ENCODE measurements around the gene SAP30BP. TPM values are rescaled to one million over a fixed set of nuclear protein-coding genes. Genes with fewer than 3 reads are reported as not detected.

SAP30BP gene
- total RNA-seq, 1 donor from 2014 or later = 41.2 TPM

- no peak for DNase-seq (ENCODE audit: low read depth in 2 of 2)
Measured at GRCh38 chr17:75685499-75685898, 18.4 kb downstream of the SAP30BP start.

GRCh38 chr17:75688209-75688825 is 21.2 kb downstream of the SAP30BP start:
- peak in 1 of 2 donors; percentile 74 for DNase-seq (ENCODE audit: low read depth in 2 of 2)

GRCh38 chr17:75689441-75689873 is 22.3 kb downstream of the SAP30BP start:
- peak in 1 of 2 donors; percentile 59 for DNase-seq (ENCODE audit: low read depth in 2 of 2)

- peak in 1 of 2 donors; percentile 41 for DNase-seq (ENCODE audit: low read depth in 2 of 2)
Measured at GRCh38 chr17:75691371-75691791, 24.2 kb downstream of the SAP30BP start.

- no peak for DNase-seq (ENCODE audit: low read depth in 2 of 2)
Measured at GRCh38 chr17:75691801-75692626, 24.9 kb downstream of the SAP30BP start.

- no peak for DNase-seq (ENCODE audit: low read depth in 2 of 2)
Measured at GRCh38 chr17:75692976-75693375, 25.8 kb downstream of the SAP30BP start.

- DNase-seq (ENCODE audit: low read depth in 2 of 2) = peak in 1 of 2 donors; percentile 64
Measured at GRCh38 chr17:75693500-75694481, 26.7 kb downstream of the SAP30BP start.

GRCh38 chr17:75694536-75694935 is 27.4 kb downstream of the SAP30BP start:
- DNase-seq (ENCODE audit: low read depth in 2 of 2) = no peak

- no peak for DNase-seq (ENCODE audit: low read depth in 2 of 2)
Measured at GRCh38 chr17:75695141-75695829, 28.1 kb downstream of the SAP30BP start.

GRCh38 chr17:75695830-75696271 is 28.7 kb downstream of the SAP30BP start:
- DNase-seq (ENCODE audit: low read depth in 2 of 2) = no peak

- no peak for DNase-seq (ENCODE audit: low read depth in 2 of 2)
Measured at GRCh38 chr17:75697651-75698291, 30.6 kb downstream of the SAP30BP start.

GRCh38 chr17:75698659-75699058 is 31.5 kb downstream of the SAP30BP start:
- no peak for DNase-seq (ENCODE audit: low read depth in 2 of 2)

GRCh38 chr17:75701288-75701687 is 34.1 kb downstream of the SAP30BP start:
- DNase-seq (ENCODE audit: low read depth in 2 of 2) = no peak

GRCh38 chr17:75703191-75703590 is 36.1 kb downstream of the SAP30BP start:
- DNase-seq (ENCODE audit: low read depth in 2 of 2) = no peak

- peak in 1 of 2 donors; percentile 62 for DNase-seq (ENCODE audit: low read depth in 2 of 2)
Measured at GRCh38 chr17:75703591-75703990, 36.5 kb downstream of the SAP30BP start.

GRCh38 chr17:75704963-75705875 is 38.1 kb downstream of the SAP30BP start:
- no peak for DNase-seq (ENCODE audit: low read depth in 2 of 2)

GRCh38 chr17:75706042-75706728 is 39.0 kb downstream of the SAP30BP start:
- DNase-seq (ENCODE audit: low read depth in 2 of 2) = no peak

- DNase-seq (ENCODE audit: low read depth in 2 of 2) = peak; percentile 85 to 98
Measured at GRCh38 chr17:75707079-75707571, 40.0 kb downstream of the SAP30BP start.

- no peak for DNase-seq (ENCODE audit: low read depth in 2 of 2)
Measured at GRCh38 chr17:75712446-75712845, 45.3 kb downstream of the SAP30BP start.
